Prostate gland (tissue), 2 donors: ENCODE data around the gene ISOC2. TPM values are rescaled to one million over a fixed set of nuclear protein-coding genes. Genes with fewer than 3 reads are reported as not detected.

Experiments
- DNase-seq: peaks from one replicate; pipeline ENCODE4 v3.0.0-alpha.2; 2019; ENCODE audit warnings: low spot score
- H3K27ac ChIP-seq, 2 donors: fragments of 200-600 bp; sonication (generic); 2 replicates each; pipeline ENCODE4 v1.5.1; 2017 to 2019
- H3K27me3 ChIP-seq: fragments of 200-600 bp; sonication (generic); replicated peaks from 2 replicates; pipeline ENCODE4 v1.5.1; 2019; ENCODE audit not compliant: insufficient read depth
- H3K36me3 ChIP-seq, 2 donors: fragments of 200-600 bp; sonication (generic); 1 replicate in 1 of 2; 2 replicates in 1 of 2; pipeline versions ENCODE4 v1.5.1 to v1.8.1; 2017 to 2019
- H3K4me1 ChIP-seq: fragments of 200-600 bp; sonication (generic); replicated peaks from 2 replicates; pipeline ENCODE4 v1.5.1; 2019
- H3K4me3 ChIP-seq, 2 donors: fragments of 200-600 bp; sonication (generic); 2 replicates each; pipeline ENCODE4 v1.5.1; 2017 to 2019
- H3K9me3 ChIP-seq: fragments of 200-600 bp; sonication (generic); 2 replicates; pipeline ENCODE4 v1.5.1; 2017
- POLR2A ChIP-seq: fragments of 450-650 bp; IDR thresholded peaks from one replicate; pipeline ENCODE4 v1.6.1; 2016; ENCODE audit warnings: antibody characterized with exemption, mild to moderate bottlenecking
- POLR2AphosphoS5 ChIP-seq: sonication (generic); formaldehyde crosslinking; IDR thresholded peaks from one replicate; pipeline ENCODE4 v1.6.1; 2017; ENCODE audit warnings: antibody characterized with exemption
- WGBS: methylation state at CpG from one replicate; pipeline ENCODE4 v1.1.5; 2018; 5-methylcytosine and 5-hydroxymethylcytosine counted together
- intact Hi-C: fragments of 100-400 bp; cut with DNase I; formaldehyde crosslinking; loops from one replicate; pipeline ENCODE4 v1.14.2; 2022
- total RNA-seq, 2 donors: library from RNA; depleted of rRNA; stranded (reverse); fragments of >200 nt; gene quantifications; one replicate each; pipeline ENCODE4 v1.1.0, GENCODE V29; 2016
- TF ChIP-seq, protein P1 (sequence below), 4 experiments: fragments of 200-600 bp in 2 of 4; fragments of 450-650 bp in 2 of 4; sonication (generic) in 2 of 4; IDR thresholded peaks; 1 replicate in 3 of 4; 2 replicates in 1 of 4; pipeline ENCODE4 v1.5.1; 2016 to 2019; ENCODE audit warnings: antibody characterized with exemption in 4 of 4, mild to moderate bottlenecking in 2 of 4, moderate library complexity in 2 of 4

Gene ISOC2
- total RNA-seq, 2 donors from 2014 or later, result 85.1 to 117 TPM

DNA sequence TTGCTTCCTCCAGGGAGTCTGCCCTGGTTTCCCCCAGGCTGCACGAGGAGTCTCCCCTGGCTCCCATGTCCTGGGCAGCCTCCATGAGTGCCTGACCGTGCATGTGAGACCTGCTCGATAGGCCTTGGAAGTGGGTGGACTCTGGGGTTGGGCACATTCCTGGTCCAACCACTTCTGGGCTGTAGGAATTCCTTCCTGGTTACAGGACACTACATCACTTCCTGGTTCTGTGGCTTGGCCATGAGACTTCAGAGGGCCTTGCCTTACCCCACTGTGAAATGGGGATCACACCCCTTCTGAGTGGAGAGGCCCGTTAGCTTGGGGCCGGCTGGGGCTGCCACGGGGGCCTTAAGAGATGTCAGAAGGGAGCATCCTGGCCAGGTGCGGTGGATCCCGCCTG, 11.0 kb upstream of the ISOC2 start:
- H3K27ac ChIP-seq, result no peak overlapping the region
- H3K27me3 ChIP-seq, result no peaks in the 10 kb centered on the region
- H3K4me1 ChIP-seq, result no peaks in the 10 kb centered on the region
- TF ChIP-seq POLR2AphosphoS5 (no peak), POLR2A (no peak)
- TF ChIP-seq, protein P1, sequence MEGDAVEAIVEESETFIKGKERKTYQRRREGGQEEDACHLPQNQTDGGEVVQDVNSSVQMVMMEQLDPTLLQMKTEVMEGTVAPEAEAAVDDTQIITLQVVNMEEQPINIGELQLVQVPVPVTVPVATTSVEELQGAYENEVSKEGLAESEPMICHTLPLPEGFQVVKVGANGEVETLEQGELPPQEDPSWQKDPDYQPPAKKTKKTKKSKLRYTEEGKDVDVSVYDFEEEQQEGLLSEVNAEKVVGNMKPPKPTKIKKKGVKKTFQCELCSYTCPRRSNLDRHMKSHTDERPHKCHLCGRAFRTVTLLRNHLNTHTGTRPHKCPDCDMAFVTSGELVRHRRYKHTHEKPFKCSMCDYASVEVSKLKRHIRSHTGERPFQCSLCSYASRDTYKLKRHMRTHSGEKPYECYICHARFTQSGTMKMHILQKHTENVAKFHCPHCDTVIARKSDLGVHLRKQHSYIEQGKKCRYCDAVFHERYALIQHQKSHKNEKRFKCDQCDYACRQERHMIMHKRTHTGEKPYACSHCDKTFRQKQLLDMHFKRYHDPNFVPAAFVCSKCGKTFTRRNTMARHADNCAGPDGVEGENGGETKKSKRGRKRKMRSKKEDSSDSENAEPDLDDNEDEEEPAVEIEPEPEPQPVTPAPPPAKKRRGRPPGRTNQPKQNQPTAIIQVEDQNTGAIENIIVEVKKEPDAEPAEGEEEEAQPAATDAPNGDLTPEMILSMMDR (IDR thresholded peaks at IDR 0.05), result no peak
- no peaks in the 10 kb centered on the region for H3K9me3 ChIP-seq
- DNase-seq, result no peak
- no peaks in the 10 kb centered on the region for H3K36me3 ChIP-seq
- 63% methylated on average over 6 of the region's 8 CpGs for WGBS
- no peak overlapping the region for H3K4me3 ChIP-seq
- intact Hi-C loops, result no loop called here

DNA sequence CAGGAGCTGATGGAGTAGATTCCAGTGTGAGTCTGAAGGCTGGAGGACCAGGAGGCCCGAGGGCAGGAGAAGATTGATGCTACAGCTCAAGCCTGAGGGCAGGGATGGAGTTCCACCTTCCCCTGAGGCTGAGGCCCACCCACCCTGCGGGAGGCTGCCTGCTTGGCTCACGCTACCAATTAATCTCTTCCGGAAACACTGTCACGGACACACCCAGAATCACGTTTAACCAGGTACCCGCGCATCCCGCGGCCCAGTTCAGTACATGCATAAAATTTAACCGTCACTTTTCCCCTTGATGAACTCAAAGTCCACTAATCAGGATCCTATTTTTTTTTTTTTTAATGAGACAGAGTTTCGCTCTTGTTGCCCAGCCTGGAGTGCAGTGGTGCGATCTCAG, 9.8 kb upstream of the ISOC2 start:
- Histone ChIP-seq H3K4me1 (no peaks in the 10 kb centered on the region), H3K36me3 (no peaks in the 10 kb centered on the region), H3K27me3 (no peaks in the 10 kb centered on the region), H3K27ac (no peak overlapping the region), H3K4me3 (no peak overlapping the region), H3K9me3 (no peaks in the 10 kb centered on the region)
- no peak for DNase-seq
- TF ChIP-seq POLR2A, result no peak
- TF ChIP-seq POLR2AphosphoS5, result no peak
- TF ChIP-seq, protein P1 (IDR thresholded peaks at IDR 0.05), result no peak
- WGBS, result 59% methylated on average over 13 of the region's 13 CpGs
- intact Hi-C loops, result no loop called here

DNA sequence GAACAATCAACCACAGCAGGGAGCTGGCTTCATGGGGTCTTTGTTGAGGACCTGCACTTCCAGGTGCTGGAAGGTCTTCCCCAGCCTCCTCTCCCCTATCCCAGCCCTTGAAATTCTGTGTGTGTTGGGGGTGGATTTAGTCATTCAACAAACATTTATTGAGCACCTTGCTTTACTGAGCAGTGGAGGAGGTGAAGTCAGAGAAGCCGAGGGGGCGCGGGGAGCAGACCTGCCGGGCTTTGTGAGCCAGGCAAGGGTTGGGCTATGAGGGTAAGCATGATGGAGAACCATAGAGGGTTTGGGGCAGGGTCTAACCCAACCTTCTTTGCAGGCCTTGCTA, 6.6 kb upstream of the ISOC2 start:
- Histone ChIP-seq H3K27ac (no peak overlapping the region), H3K27me3 (no peaks in the 10 kb centered on the region), H3K9me3 (no peaks in the 10 kb centered on the region), H3K4me1 (no peaks in the 10 kb centered on the region), H3K4me3 (no peak overlapping the region), H3K36me3 (no peaks in the 10 kb centered on the region)
- intact Hi-C loops, result no loop called here
- 39% methylated on average over 4 of the region's 4 CpGs for WGBS
- TF ChIP-seq, protein P1 (IDR thresholded peaks at IDR 0.05), result peak in 1 of 4 experiments; percentile 4
- TF ChIP-seq POLR2AphosphoS5 (no peak), POLR2A (no peak)
- DNase-seq, result no peak

DNA sequence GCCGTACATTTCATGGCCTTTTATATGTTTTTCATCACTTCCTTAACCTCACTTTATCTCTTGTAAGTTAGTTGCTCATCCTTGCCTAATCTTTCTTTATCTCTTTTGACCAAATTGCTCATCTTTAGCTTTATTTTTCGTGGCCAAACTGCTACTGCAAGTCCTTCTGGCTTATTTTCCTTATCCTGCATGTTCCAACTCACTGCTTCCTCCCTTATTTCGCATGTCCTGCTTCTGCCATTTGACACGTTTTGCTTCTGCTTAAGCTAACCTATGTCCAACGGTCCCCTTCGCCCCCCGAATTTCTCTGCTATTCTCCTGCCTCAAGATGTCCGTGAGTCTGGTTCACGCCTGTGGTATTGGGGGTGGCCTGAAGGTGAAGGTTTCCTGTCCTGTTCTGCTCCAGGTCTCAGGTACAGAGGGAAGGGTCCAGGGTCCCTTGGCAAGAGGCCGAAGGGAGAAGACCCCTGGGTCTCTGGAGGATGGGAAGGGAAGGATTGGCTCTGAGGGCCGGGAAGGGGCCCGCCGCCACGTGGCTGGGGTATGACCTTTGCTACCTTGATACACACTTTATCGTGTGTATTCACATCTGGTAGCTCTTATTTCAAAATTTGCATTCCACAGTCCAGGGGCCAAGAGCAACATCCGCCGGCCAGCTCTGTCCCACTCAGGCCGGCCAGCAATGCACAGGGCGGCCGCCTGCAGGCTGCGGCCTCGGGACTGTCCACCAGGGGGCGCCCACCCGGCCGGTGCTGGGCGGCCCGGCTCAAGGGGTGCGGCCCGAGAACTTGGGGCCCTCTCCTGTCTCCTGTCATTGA, 6.0 kb upstream of the ISOC2 start:
- H3K27ac ChIP-seq, result no peak overlapping the region

More for the DNA sequence above, 6.0 kb upstream of the ISOC2 start:
- H3K27me3 ChIP-seq, result no peaks in the 10 kb centered on the region
- 33% methylated on average over 29 of the region's 29 CpGs for WGBS
- no peaks in the 10 kb centered on the region for H3K4me1 ChIP-seq
- TF ChIP-seq POLR2A, result no peak
- no peak for TF ChIP-seq POLR2AphosphoS5
- TF ChIP-seq, protein P1 (IDR thresholded peaks at IDR 0.05), result peak; percentile 86 to 97 (median 93)
- H3K9me3 ChIP-seq, result no peaks in the 10 kb centered on the region
- H3K36me3 ChIP-seq, result no peaks in the 10 kb centered on the region
- H3K4me3 ChIP-seq, result no peak overlapping the region
- intact Hi-C loops, result loop anchor here (2.0 kb wide), 1 partner anchor 37 kb away; no protein-coding TSS in a partner anchor
- DNase-seq, result peak; percentile 27
